Mucosa of descending colon (tissue), 3 donors: Measurements from ENCODE around the gene YIF1A. TPM values are rescaled to one million over a fixed set of nuclear protein-coding genes. Genes with fewer than 3 reads are reported as not detected.

ENCODE experiments used
- ATAC-seq: fragments of 200-7000 bp; cut with Tn5 transposase; one replicate; pipeline ENCODE4 v1.9.1; 2020; ENCODE audit warnings: mild to moderate bottlenecking, moderate library complexity
- DNase-seq, 3 donors: peaks; one replicate each; pipeline ENCODE4 v3.0.0-alpha.2; 2020
- H3K36me3 ChIP-seq: fragments of 200-600 bp; one replicate; pipeline ENCODE4 v1.8.0; 2021; ENCODE audit warnings: low read depth, mild to moderate bottlenecking
- H3K4me1 ChIP-seq: fragments of 200-600 bp; one replicate; pipeline ENCODE4 v1.8.0; 2021; ENCODE audit warnings: low read depth, mild to moderate bottlenecking
- H3K4me3 ChIP-seq: fragments of 200-600 bp; one replicate; pipeline ENCODE4 v1.8.0; 2021; ENCODE audit warnings: mild to moderate bottlenecking
- H3K9me3 ChIP-seq: fragments of 200-600 bp; one replicate; pipeline ENCODE4 v1.8.0; 2021; ENCODE audit warnings: mild to moderate bottlenecking
- intact Hi-C, 2 donors: fragments of 100-400 bp; cut with DNase I in 1 of 2; cut with micrococcal nuclease in 1 of 2; formaldehyde crosslinking; loops; one replicate each; pipeline versions ENCODE4 v1.11.0 to v1.11.1; 2022; cut with DNase I, micrococcal nuclease
- total RNA-seq, 3 donors: library from RNA; stranded (reverse); fragmentation: NEBNext Ultra II Directional in 2 of 3; extraction: Animal tissue kit (Norgen Biotek cat#: 25700) in 2 of 3; gene quantifications; one replicate each; pipeline versions ENCODE4 v1.2.1 to v1.2.4, GENCODE V29; 2021 to 2023
- TF ChIP-seq, protein P1 (sequence below): fragments of 200-600 bp; IDR thresholded peaks from one replicate; pipeline ENCODE4 v1.8.0; 2022; ENCODE audit warnings: antibody characterized with exemption, mild to moderate bottlenecking
- donor health status: DM: no; HTN: no; CAD: no; lungs with moderate emphysema.
- donor health status: DM: no; HTN: no; CAD: no.
- donor health status: DM: no; HTN: yes; CAD: no.

Gene YIF1A
- total RNA-seq, 3 donors from 2014 or later: 66.1 to 93.5 (median 77.9) TPM

DNA sequence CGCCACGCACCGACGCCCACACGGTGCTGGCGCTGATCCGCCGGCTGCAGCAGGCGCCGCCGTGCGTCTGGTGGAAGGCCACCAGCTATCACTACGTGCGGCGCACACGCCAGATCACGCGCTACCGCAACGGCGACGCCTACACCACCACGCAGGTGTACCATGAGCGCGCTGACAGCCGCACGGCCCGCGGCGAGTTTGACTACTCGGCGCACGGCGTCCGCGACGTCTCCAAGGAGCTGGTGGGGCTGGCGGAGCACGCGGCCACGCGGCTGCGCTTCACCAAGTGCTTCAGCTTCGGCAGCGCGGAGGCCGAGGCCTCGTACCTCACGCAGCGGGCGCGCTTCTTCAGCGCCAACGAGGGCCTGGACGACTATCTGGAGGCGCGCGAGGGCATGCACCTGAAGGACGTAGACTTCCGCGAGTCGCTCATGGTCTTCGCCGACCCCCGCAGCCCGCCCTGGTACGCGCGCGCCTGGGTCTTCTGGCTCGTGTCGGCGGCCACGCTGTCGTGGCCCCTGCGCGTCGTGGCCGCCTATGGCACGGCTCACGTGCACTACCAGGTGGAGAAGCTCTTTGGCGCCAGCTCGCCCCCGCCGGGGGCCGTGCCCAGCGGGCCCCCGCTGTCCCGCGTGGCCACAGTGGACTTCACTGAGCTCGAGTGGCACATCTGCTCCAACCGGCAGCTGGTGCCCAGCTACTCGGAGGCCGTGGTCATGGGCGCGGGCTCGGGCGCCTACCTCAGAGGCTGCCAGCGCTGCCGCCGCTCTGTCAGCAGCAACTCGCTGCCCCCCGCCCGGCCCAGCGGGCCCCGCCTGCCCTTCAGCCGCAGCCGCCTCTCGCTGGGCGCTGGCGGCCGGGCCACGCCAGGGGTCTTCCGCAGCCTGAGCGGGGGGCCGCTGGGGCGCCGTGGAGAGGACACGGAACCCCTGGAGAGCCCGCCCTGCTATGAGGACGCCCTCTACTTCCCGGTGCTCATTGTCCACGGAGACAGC, 6.0 kb upstream of the YIF1A start:
- Histone ChIP-seq H3K4me3 (no peak overlapping the region), H3K9me3 (no peaks in the 10 kb centered on the region), H3K36me3 (no peaks in the 10 kb centered on the region), H3K4me1 (peaks cover 13% of the 10 kb centered on the region)
- no peak for ATAC-seq
- peak in 1 of 3 donors; percentile 50 for DNase-seq
- TF ChIP-seq, protein P1, sequence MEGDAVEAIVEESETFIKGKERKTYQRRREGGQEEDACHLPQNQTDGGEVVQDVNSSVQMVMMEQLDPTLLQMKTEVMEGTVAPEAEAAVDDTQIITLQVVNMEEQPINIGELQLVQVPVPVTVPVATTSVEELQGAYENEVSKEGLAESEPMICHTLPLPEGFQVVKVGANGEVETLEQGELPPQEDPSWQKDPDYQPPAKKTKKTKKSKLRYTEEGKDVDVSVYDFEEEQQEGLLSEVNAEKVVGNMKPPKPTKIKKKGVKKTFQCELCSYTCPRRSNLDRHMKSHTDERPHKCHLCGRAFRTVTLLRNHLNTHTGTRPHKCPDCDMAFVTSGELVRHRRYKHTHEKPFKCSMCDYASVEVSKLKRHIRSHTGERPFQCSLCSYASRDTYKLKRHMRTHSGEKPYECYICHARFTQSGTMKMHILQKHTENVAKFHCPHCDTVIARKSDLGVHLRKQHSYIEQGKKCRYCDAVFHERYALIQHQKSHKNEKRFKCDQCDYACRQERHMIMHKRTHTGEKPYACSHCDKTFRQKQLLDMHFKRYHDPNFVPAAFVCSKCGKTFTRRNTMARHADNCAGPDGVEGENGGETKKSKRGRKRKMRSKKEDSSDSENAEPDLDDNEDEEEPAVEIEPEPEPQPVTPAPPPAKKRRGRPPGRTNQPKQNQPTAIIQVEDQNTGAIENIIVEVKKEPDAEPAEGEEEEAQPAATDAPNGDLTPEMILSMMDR: no peak
- intact Hi-C loops: no loop called here

DNA sequence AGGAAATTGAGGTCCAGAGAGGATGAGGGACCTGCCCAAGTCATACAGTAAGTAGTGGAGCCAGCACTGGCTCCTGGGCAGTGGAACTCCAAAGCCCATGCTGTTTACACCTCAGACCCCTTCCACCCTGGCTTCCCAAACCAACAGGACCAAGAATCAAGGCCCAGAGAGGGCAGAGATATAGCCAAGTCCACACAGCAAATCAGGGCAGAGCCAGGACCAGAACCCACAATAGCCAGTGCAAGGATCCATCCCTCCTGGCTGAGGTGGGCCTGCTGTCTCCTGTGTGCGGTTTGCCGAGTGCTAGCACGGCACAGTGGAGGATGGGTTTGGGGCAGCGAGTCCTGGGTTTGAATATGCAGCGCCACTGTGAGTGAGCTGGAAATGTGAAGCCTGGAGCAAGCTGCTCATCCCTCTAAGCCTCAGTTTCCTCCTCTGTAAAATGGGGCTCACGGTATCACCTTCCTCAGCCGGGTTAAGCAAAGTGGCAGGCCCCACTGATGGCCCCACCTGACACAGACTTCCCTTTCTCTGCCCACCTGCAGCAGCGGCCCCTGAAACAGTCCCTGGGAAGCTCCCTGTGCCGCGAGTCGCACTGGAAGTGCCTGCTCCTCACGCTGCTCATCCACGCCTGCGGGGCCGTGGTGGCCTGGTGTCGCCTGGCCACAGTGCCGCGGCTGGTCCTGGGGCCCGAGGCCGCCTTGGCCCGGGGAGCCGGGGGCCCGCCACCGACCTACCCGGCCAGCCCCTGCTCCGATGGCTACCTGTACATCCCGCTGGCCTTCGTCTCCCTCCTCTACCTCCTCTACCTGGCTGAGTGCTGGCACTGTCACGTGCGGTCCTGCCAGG, 5.1 kb upstream of the YIF1A start:
- TF ChIP-seq, protein P1: no peak
- Histone ChIP-seq H3K4me1 (peaks cover 19% of the 10 kb centered on the region), H3K4me3 (no peak overlapping the region), H3K9me3 (no peaks in the 10 kb centered on the region), H3K36me3 (no peaks in the 10 kb centered on the region)
- intact Hi-C loops: no loop called here
- ATAC-seq (no peak), DNase-seq (peak in 1 of 3 donors; percentile 34)

DNA sequence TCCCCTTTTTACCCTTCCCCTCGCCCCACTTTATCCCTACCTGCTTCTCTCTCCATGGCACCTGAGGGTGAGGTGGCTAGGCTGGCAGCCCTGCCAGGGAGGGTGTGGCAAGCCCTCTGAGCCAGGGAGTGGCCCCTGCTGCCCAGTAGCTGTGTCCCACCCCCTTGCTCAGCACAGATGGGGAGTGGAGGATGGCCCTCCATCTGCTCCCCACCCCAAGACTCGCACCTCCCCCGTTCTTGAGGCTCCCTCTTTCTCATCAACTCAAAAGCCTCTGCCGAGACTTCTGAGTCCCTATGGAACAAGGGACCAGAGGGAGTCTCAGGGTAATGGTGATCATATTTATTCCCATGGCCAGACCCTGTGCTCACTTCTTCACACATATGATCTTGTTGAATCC, 4.4 kb upstream of the YIF1A start:
- ATAC-seq: no peak
- H3K9me3 ChIP-seq: no peaks in the 10 kb centered on the region
- DNase-seq: peak in 1 of 3 donors; percentile 38
- TF ChIP-seq, protein P1: no peak
- no peaks in the 10 kb centered on the region for H3K36me3 ChIP-seq
- peaks cover 22% of the 10 kb centered on the region for H3K4me1 ChIP-seq
- intact Hi-C loops: no loop called here
- H3K4me3 ChIP-seq: no peak overlapping the region

DNA sequence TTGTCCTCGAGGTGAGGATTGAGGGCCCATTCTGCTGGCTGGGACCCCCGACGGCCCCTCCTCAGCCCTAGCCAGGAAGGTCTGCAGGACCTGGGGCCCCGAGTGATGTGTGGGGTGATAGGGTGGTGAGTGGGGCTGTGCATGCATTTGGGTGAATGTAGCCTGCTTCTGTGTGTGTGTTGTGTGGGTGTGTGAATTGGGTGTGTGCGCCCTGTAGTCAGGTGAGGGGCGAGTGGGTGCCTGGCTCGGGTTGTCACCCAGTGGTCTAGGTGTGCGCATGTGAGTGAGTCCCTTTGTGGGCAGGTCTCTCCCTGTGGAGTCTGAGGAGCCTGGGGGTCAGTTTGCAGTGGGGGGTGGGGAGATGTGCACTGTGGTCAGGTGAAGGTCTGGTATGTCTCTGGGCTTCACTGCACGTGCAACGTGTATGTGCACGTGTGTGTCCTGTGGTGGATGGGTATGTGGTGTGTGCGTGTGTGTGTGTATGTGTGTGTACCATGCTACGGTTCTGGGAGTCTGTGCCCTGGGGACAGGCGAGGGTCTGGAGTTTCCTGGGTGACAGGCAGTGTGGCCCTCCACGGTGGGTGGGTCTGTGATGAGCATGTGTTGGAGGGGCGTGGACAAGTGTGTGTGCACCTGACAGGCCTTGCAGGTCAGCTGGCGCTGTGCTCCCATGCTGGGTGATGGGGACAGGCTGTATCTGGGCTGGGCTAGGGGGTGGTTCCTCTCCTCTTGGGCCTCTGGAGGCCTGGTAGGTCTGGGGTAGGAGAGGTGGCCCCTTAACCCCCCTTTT, 3.8 kb upstream of the YIF1A start:
- Histone ChIP-seq H3K36me3 (no peaks in the 10 kb centered on the region), H3K9me3 (no peaks in the 10 kb centered on the region), H3K4me3 (no peak overlapping the region), H3K4me1 (peaks cover 28% of the 10 kb centered on the region)
- intact Hi-C loops: no loop called here
- DNase-seq (peak in 1 of 3 donors; percentile 41), ATAC-seq (no peak)
- TF ChIP-seq, protein P1: no peak
